Measurements from ENCODE around the gene ZBTB9.
A peak's percentile ranks its signal among the peaks of the same experiment; 100 is the strongest.

Gene ZBTB9

DNA sequence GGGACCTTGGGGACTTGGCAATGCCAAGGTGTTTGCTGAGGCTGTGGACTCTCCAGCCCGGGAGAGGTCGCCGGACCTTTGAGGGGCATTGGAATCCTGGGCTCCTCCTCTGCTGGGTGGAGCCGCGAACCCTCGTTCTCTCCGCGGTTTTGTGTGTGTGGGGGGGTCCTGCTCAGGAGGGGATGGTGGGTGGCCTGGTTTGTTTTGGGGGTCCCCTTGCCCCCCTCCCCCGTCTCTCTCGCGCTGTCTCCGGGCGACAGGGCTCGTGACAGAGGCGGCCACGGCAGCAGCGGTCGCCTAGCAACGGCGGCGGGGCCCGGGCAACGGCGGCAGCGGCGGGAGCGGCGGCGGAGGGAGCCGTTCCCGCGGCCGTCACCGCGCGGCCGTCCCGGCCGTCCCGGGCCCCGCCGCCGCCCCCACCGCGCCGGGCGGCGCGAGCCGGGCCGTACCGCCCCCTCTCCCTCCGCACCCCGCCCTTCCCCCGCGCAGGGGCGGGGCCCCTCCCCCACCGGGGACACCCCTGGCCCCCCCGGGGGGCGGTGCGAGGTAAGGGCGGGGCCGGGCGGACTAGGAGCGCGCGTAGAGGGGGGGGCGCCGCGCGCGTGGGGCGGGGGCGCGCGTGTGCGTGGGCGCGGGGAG is 26.7 kb upstream of the ZBTB9 start (continued):
- TF ChIP-seq ZNF175 (tag by site-specific recombination; IDR thresholded peaks at IDR 0.05), result no peak
- no peak for TF ChIP-seq ZIC2 (tag by site-specific recombination; IDR thresholded peaks at IDR 0.05)
- no peak for TF ChIP-seq ZNF274 (IDR thresholded peaks at IDR 0.05; ENCODE audit: low read length)
- TF ChIP-seq ZNF274 (tag by site-specific recombination; IDR thresholded peaks at IDR 0.05; ENCODE audit: borderline replicate concordance), result no peak
- TF ChIP-seq HOXD13 (CRISPR knock-in tag; IDR thresholded peaks at IDR 0.05; ENCODE audit: borderline replicate concordance), result no peak
- no peak for TF ChIP-seq ZNF416 (tag by site-specific recombination; IDR thresholded peaks at IDR 0.05)
- TF ChIP-seq ZNF398 (tag by site-specific recombination; IDR thresholded peaks at IDR 0.05), result peak; percentile 49; the same call in 1 of the 2 replicates
- TF ChIP-seq, protein P1, sequence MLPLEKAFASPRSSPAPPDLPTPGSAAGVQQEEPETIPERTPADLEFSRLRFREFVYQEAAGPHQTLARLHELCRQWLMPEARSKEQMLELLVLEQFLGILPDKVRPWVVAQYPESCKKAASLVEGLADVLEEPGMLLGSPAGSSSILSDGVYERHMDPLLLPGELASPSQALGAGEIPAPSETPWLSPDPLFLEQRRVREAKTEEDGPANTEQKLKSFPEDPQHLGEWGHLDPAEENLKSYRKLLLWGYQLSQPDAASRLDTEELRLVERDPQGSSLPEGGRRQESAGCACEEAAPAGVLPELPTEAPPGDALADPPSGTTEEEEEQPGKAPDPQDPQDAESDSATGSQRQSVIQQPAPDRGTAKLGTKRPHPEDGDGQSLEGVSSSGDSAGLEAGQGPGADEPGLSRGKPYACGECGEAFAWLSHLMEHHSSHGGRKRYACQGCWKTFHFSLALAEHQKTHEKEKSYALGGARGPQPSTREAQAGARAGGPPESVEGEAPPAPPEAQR (tag by site-specific recombination; IDR thresholded peaks at IDR 0.05), result no peak
- no peak for TF ChIP-seq ZNF658 (tag by site-specific recombination; IDR thresholded peaks at IDR 0.05)
- TF ChIP-seq ZBTB48 (tag by site-specific recombination; IDR thresholded peaks at IDR 0.05), result no peak
- no peak for TF ChIP-seq ZNF585B (tag by site-specific recombination; IDR thresholded peaks at IDR 0.05)
- TF ChIP-seq ZNF324 (tag by site-specific recombination; IDR thresholded peaks at IDR 0.05), result no peak
- no peak for TF ChIP-seq ZNF558 (tag by site-specific recombination; IDR thresholded peaks at IDR 0.05)
- TF ChIP-seq ZNF174 (tag by site-specific recombination; IDR thresholded peaks at IDR 0.05), result no peak
- TF ChIP-seq ZSCAN23 (tag by site-specific recombination; IDR thresholded peaks at IDR 0.05), result no peak
- TF ChIP-seq WT1 (tag by site-specific recombination; IDR thresholded peaks at IDR 0.05), result 0 out of 2 replicates have a peak, but pooled peaks have one; percentile 3
- no peak for TF ChIP-seq ZNF19 (tag by site-specific recombination; IDR thresholded peaks at IDR 0.05; ENCODE audit: low read depth)
- TF ChIP-seq KLF8 (tag by site-specific recombination; IDR thresholded peaks at IDR 0.05), result no peak
- TF ChIP-seq ELK4 (IDR thresholded peaks at IDR 0.05; ENCODE audit: borderline replicate concordance, low read depth, low read length), result no peak

- POLR2A ChIA-PET, result interaction anchor here (0.7 to 1.4 kb wide), 3 partner anchors 18 to 151 kb away, joined by 3 to 8 read pairs (median 4); partner anchors contain the start of genes B3GALT4, PHF1 and ZBTB9
- TF ChIP-seq ZNF433 (tag by site-specific recombination; IDR thresholded peaks at IDR 0.05; ENCODE audit: low read depth) (no peak), YY1 (tag by site-specific recombination; IDR thresholded peaks at IDR 0.05) (no peak), ZNF292 (tag by site-specific recombination; IDR thresholded peaks at IDR 0.05; ENCODE audit: borderline replicate concordance, low read depth) (no peak), ZNF768 (tag by site-specific recombination; IDR thresholded peaks at IDR 0.05) (no peak), ZNF175 (tag by site-specific recombination; IDR thresholded peaks at IDR 0.05) (no peak), ZNF561 (tag by site-specific recombination; IDR thresholded peaks at IDR 0.05; ENCODE audit: borderline replicate concordance) (no peak), PRDM4 (tag by site-specific recombination; IDR thresholded peaks at IDR 0.05) (peak; percentile 40; the same call in 1 of the 2 replicates), ZNF24 (tag by site-specific recombination; IDR thresholded peaks at IDR 0.05) (no peak), HOXA7 (CRISPR knock-in tag; IDR thresholded peaks at IDR 0.05; ENCODE audit: borderline replicate concordance) (no peak)
- TF ChIP-seq, protein P2, sequence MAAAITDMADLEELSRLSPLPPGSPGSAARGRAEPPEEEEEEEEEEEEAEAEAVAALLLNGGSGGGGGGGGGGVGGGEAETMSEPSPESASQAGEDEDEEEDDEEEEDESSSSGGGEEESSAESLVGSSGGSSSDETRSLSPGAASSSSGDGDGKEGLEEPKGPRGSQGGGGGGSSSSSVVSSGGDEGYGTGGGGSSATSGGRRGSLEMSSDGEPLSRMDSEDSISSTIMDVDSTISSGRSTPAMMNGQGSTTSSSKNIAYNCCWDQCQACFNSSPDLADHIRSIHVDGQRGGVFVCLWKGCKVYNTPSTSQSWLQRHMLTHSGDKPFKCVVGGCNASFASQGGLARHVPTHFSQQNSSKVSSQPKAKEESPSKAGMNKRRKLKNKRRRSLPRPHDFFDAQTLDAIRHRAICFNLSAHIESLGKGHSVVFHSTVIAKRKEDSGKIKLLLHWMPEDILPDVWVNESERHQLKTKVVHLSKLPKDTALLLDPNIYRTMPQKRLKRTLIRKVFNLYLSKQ (tag by site-specific recombination; IDR thresholded peaks at IDR 0.05; ENCODE audit: borderline replicate concordance), result no peak
Measured at GRCh38 chr6:33428224-33428965, 26.0 kb upstream of the ZBTB9 start.

More at GRCh38 chr6:33428224-33428965, 26.0 kb upstream of the ZBTB9 start:
- CTCF ChIA-PET, result interaction anchor here (0.6 to 1.3 kb wide), 4 partner anchors 10 to 152 kb away, joined by 3 to 4 read pairs (median 3); partner anchors contain the start of gene BAK1
- H3K4me3 ChIP-seq (ENCODE audit: low read depth, low read length), result peak overlapping the region; percentile 49
- H3K36me3 ChIP-seq (ENCODE audit: control insufficient read depth in 2 of 2, insufficient read depth in 1 of 2, low read length in 2 of 2), result no peaks in the 10 kb centered on the region
- H3K9me3 ChIP-seq (ENCODE audit: control insufficient read depth, insufficient read depth, low read depth, low read length), result no peaks in the 10 kb centered on the region
- peak overlapping the region; percentile 19; the same call in 1 of the 2 replicates for H3K27ac ChIP-seq (ENCODE audit: extremely low read depth, low read depth, low read length)
- H3K4me1 ChIP-seq (ENCODE audit: control insufficient read depth, insufficient read depth, low read length), result peaks cover 14% of the 10 kb centered on the region
